Neural cell (in vitro differentiated cells): ENCODE data around the gene PEMT. TPM values are rescaled to one million over a fixed set of nuclear protein-coding genes. Genes with fewer than 3 reads are reported as not detected.

Source experiments
- H2AFZ ChIP-seq: fragments of 200-600, 300-800 bp; sonication (generic), shearing (Covaris generic); 2 replicates; pipeline ENCODE4 v1.6.0; 2014; ENCODE audit warnings: low read depth, mild to moderate bottlenecking, antibody characterized with exemption, low read length, moderate library complexity
- H3F3A ChIP-seq: fragments of 200-600 bp; shearing (Covaris generic); 2 replicates; pipeline ENCODE4 v1.6.1; 2016; ENCODE audit warnings: mild to moderate bottlenecking, moderate library complexity, mixed read lengths, antibody characterized with exemption, low read length; ENCODE audit not compliant: insufficient read depth, poor library complexity, severe bottlenecking
- H3K27ac ChIP-seq: fragments of 200-600, 300-800 bp; sonication (generic), shearing (Covaris generic); 2 replicates; pipeline ENCODE4 v1.5.1; 2014; ENCODE audit warnings: mild to moderate bottlenecking, low read length, moderate library complexity
- H3K27me3 ChIP-seq: fragments of 300-800, 200-600 bp; sonication (generic), shearing (Covaris generic); 2 replicates; pipeline ENCODE4 v1.6.0; 2014; ENCODE audit warnings: mild to moderate bottlenecking, low read depth, low read length, moderate library complexity; ENCODE audit not compliant: insufficient read depth
- H3K36me3 ChIP-seq: fragments of 300-800, 200-600 bp; sonication (generic), shearing (Covaris generic); 2 replicates; pipeline ENCODE4 v1.5.1; 2014; ENCODE audit warnings: mild to moderate bottlenecking, antibody characterized with exemption, low read length, moderate library complexity; ENCODE audit not compliant: insufficient read depth
- H3K4me2 ChIP-seq: fragments of 300-800, 200-600 bp; sonication (generic), shearing (Covaris generic); 2 replicates; pipeline ENCODE4 v1.6.0; 2014; ENCODE audit warnings: mild to moderate bottlenecking, low read length
- H3K4me3 ChIP-seq: fragments of 300-800, 200-600 bp; sonication (generic), shearing (Covaris generic); 2 replicates; pipeline ENCODE4 v1.5.1; 2014; ENCODE audit warnings: mild to moderate bottlenecking, low read length, moderate library complexity
- H3K79me2 ChIP-seq: fragments of 200-600 bp; shearing (Covaris generic); replicated peaks from 2 replicates; pipeline ENCODE4 v1.6.0; 2014; ENCODE audit warnings: mild to moderate bottlenecking, low read length, moderate library complexity; ENCODE audit not compliant: insufficient read depth
- H3K9ac ChIP-seq: fragments of 300-800, 200-600 bp; sonication (generic), shearing (Covaris generic); 2 replicates; pipeline ENCODE4 v1.6.1; 2016; ENCODE audit warnings: mild to moderate bottlenecking, low read length, mixed read lengths
- H3K9me2 ChIP-seq: fragments of 200-600 bp; shearing (Covaris generic); 2 replicates; pipeline ENCODE4 v1.6.1; 2016; ENCODE audit warnings: mild to moderate bottlenecking, low read length, mixed read lengths; ENCODE audit not compliant: insufficient read depth
- H3K9me3 ChIP-seq: fragments of 200-600, 300-800 bp; sonication (generic), shearing (Covaris generic); 2 replicates; pipeline ENCODE4 v1.6.1; 2016; ENCODE audit warnings: mild to moderate bottlenecking, mixed run types, low read length, moderate library complexity, mixed read lengths
- H4K20me1 ChIP-seq: fragments of 200-600 bp; shearing (Covaris generic); 2 replicates; pipeline ENCODE4 v1.6.1; 2016; ENCODE audit warnings: mild to moderate bottlenecking, mixed run types; ENCODE audit not compliant: insufficient read depth
- CTCF ChIP-seq: fragments of 450-650 bp; IDR thresholded peaks from 2 replicates; pipeline ENCODE4 v1.5.1; 2014; ENCODE audit warnings: antibody characterized with exemption, mild to moderate bottlenecking, moderate library complexity; ENCODE audit not compliant: poor library complexity, severe bottlenecking
- EP300 ChIP-seq: fragments of 450-650 bp; conservative IDR thresholded peaks from 2 replicates; pipeline ENCODE4 v1.6.1; 2014; ENCODE audit warnings: antibody characterized with exemption, mild to moderate bottlenecking, moderate library complexity; ENCODE audit not compliant: poor library complexity, severe bottlenecking
- EZH2 ChIP-seq: fragments of 200-600, 300-800 bp; shearing (Covaris generic), sonication (generic); IDR thresholded peaks from 2 replicates; pipeline ENCODE4 v1.6.1; 2014; ENCODE audit warnings: antibody characterized with exemption, low read length, borderline replicate concordance, mild to moderate bottlenecking; ENCODE audit not compliant: insufficient read depth, poor library complexity, severe bottlenecking
- MXI1 ChIP-seq: fragments of 450-650 bp; conservative IDR thresholded peaks from 2 replicates; pipeline ENCODE4 v1.6.1; 2014; ENCODE audit warnings: antibody characterized with exemption, mild to moderate bottlenecking; ENCODE audit not compliant: poor library complexity, severe bottlenecking
- POLR2AphosphoS5 ChIP-seq: IDR thresholded peaks from 2 replicates; pipeline ENCODE4 v1.6.1; 2012
- RAD21 ChIP-seq: fragments of 450-650 bp; conservative IDR thresholded peaks from 2 replicates; pipeline ENCODE4 v1.6.1; 2014; ENCODE audit warnings: antibody characterized with exemption, mild to moderate bottlenecking, moderate library complexity
- REST ChIP-seq: IDR thresholded peaks from 2 replicates; pipeline ENCODE4 v1.6.1; 2012; ENCODE audit warnings: borderline replicate concordance
- SMC3 ChIP-seq: fragments of 450-650 bp; conservative IDR thresholded peaks from 2 replicates; pipeline ENCODE4 v1.6.1; 2014; ENCODE audit warnings: antibody characterized with exemption, mild to moderate bottlenecking, moderate library complexity; ENCODE audit not compliant: poor library complexity
- TAF1 ChIP-seq: IDR thresholded peaks from 2 replicates; pipeline ENCODE4 v1.6.1; 2012; ENCODE audit warnings: low read depth
- polyA plus RNA-seq: library from polyadenylated mRNA; depleted of rRNA; stranded (reverse); fragments of >200 nt; gene quantifications from 2 replicates; pipeline ENCODE4 v1.2.3, GENCODE V29; 2014

The PEMT gene
- polyA plus RNA-seq, 1 donor from 2014 or later, result 71.7 TPM

- H4K20me1 ChIP-seq, result no peaks in the 10 kb centered on the region
- H3K9me2 ChIP-seq, result no peaks in the 10 kb centered on the region
- H3K27me3 ChIP-seq, result no peaks in the 10 kb centered on the region
- no peaks in the 10 kb centered on the region for H3K9me3 ChIP-seq
- no peak overlapping the region for H3K4me2 ChIP-seq
- no peak overlapping the region for H3K27ac ChIP-seq
- H3K9ac ChIP-seq, result no peak overlapping the region
- TF ChIP-seq TAF1 (no peak), REST (no peak), SMC3 (no peak), RAD21 (no peak)
- no peaks in the 10 kb centered on the region for H3K79me2 ChIP-seq
- H3K36me3 ChIP-seq, result no peaks in the 10 kb centered on the region
- no peak overlapping the region for H3K4me3 ChIP-seq
- H2AFZ ChIP-seq, result no peak overlapping the region
- H3F3A ChIP-seq, result no peaks in the 10 kb centered on the region
Observed at GRCh38 chr17:17511881-17512858, 79.3 kb downstream of the PEMT start.

- no peak overlapping the region for H3K27ac ChIP-seq
Observed at GRCh38 chr17:17511293-17511741, 80.2 kb downstream of the PEMT start.

More at GRCh38 chr17:17511293-17511741, 80.2 kb downstream of the PEMT start:
- no peak for TF ChIP-seq EP300
- TF ChIP-seq TAF1, result no peak
- no peak for TF ChIP-seq CTCF
- TF ChIP-seq MXI1, result no peak
- TF ChIP-seq SMC3, result no peak
- no peak for TF ChIP-seq EZH2
- TF ChIP-seq REST, result no peak
- TF ChIP-seq RAD21, result no peak
- TF ChIP-seq POLR2AphosphoS5, result no peak
- H3K79me2 ChIP-seq, result no peaks in the 10 kb centered on the region
- H4K20me1 ChIP-seq, result no peaks in the 10 kb centered on the region
- H3K9me3 ChIP-seq, result no peaks in the 10 kb centered on the region
- H3K27me3 ChIP-seq, result no peaks in the 10 kb centered on the region
- H3K9me2 ChIP-seq, result no peaks in the 10 kb centered on the region
- no peak overlapping the region for H3K4me3 ChIP-seq
- H3K4me2 ChIP-seq, result no peak overlapping the region
- H3K9ac ChIP-seq, result no peak overlapping the region
- H3F3A ChIP-seq, result no peaks in the 10 kb centered on the region
- H2AFZ ChIP-seq, result no peak overlapping the region
- no peaks in the 10 kb centered on the region for H3K36me3 ChIP-seq
